Retinal pigment epithelial cell (primary cell): ENCODE measurements around the gene CRIP1.

Source experiments
- DNase-seq: peaks from one replicate; pipeline ENCODE4 v3.0.0-alpha.2; 2010; ENCODE audit warnings: low read depth
- H3K4me3 ChIP-seq: 2 replicates; pipeline ENCODE4 v1.5.1; 2011; ENCODE audit warnings: mild to moderate bottlenecking, low read length, control low read depth, moderate library complexity
- CTCF ChIP-seq: conservative IDR thresholded peaks from 2 replicates; pipeline ENCODE4 v1.5.1; 2011; ENCODE audit warnings: low read depth, low read length, control low read depth, inconsistent platforms

The CRIP1 gene

DNA sequence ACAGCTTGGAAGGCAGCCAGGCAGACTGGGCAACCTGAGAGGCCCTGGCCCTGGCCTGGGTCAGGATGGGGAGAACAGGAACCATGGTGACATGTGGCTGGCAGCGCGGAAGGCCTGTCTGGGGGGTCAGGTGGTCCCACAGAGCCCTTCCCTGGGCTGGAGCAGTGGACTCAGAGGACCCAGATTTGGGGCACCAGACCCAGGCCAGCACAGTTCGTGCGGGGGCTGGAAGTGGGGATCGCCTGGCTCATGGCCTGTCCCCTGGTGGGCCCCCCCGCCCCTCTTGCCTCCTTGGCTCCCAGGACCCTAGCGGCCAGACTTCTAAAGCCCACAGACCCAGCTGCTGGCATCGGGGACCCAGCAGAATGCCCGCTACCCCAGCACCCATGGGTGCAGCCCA, 45.7 kb upstream of the CRIP1 start:
- no peak for TF ChIP-seq CTCF
- no peak for DNase-seq
- no peak overlapping the region for H3K4me3 ChIP-seq

DNA sequence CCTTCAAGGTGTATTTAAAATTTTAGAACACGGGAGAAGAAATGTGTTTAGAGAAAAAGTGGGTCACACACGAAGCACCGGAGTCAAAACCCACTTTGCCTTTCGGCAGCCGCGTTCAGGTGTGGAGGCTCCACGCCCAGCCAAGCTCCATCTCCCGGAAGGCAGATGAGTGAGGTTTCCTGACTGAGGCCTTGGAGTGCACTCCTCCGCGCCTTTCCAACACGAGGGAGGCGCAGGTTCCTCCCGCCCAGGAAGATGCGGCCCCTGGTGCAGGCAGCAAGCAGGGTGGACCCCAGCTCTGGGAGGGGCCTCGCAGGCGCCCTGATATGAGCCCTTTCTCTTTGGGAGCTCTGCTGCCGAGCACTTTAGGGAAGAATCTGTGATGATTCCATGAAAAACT, 44.6 kb upstream of the CRIP1 start:
- TF ChIP-seq CTCF, result no peak
- H3K4me3 ChIP-seq, result no peak overlapping the region
- no peak for DNase-seq

DNA sequence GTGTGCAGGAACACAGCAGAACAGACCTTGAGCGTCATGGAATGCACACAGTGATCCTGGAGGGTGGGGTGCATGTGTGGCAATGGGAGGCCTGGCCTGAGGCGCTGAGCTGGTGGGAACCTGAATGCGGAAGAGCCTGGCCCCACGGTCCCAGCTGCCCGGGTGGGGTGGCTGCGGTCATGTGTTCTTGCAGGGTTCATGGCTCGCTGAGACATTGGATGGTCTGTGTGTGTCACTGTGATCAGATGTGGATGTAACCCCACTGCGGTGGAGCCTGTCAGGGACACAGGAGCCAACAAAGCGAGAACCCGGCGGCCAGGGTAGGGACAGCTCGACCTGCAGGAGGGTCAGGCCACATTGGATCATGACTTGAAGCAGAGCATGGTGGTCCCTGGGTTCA, 43.9 kb upstream of the CRIP1 start:
- TF ChIP-seq CTCF, result no peak
- no peak overlapping the region for H3K4me3 ChIP-seq
- DNase-seq, result no peak

GRCh38 chr14:105444859-105445258, 41.8 kb upstream of the CRIP1 start:
- no peak for TF ChIP-seq CTCF

DNA sequence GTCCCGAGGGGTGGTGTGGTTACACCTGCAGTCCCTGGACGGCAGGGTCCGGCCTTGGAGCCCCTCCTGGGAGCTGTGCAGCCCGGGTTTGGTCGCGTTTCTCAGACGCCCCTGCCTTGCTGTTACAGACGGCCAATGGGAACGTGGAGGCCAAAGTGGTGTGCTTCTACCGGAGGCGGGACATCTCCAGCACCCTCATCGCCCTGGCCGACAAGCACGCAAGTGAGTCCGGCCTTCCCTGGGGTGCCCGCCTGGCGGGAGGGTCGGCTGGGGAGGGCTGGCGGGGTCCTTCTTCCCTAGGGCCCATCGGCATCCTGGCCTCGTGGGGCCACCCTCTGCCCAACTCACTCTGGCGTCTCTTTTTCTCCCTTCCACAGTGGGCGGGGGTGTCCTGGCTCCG, 41.4 kb upstream of the CRIP1 start:
- no peak for TF ChIP-seq CTCF
- no peak for DNase-seq
- H3K4me3 ChIP-seq, result no peak overlapping the region

More at GRCh38 chr14:105444859-105445258, 41.8 kb upstream of the CRIP1 start:
- no peak for DNase-seq
- no peak overlapping the region for H3K4me3 ChIP-seq

GRCh38 chr14:105445901-105446845, 40.5 kb upstream of the CRIP1 start:
- no peak for TF ChIP-seq CTCF

DNA sequence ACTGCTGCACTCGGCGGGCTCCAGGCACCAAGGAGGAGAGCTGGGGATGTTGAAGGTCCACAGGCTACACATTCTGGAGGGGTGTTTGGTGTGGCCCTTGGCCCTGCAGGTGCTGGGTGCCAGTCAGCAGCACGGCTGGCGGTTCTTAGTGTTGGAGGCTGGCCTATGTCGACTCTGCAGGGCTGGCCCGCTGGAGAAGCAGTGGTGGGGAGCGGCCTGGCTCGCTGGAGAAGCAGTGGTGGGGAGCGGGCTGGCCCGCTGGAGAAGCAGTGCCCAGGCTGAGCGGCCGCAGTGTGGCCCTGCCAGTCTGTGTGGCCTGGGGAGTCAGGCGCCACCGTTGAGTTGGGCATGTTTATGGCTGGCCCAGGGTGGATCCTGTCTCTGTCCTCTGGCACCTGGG, 39.7 kb upstream of the CRIP1 start:
- H3K4me3 ChIP-seq, result no peak overlapping the region
- no peak for TF ChIP-seq CTCF
- no peak for DNase-seq

More at GRCh38 chr14:105445901-105446845, 40.5 kb upstream of the CRIP1 start:
- no peak for DNase-seq
- no peak overlapping the region for H3K4me3 ChIP-seq
